Smooth muscle cell (in vitro differentiated cells): ENCODE measurements around the gene IL26. TPM values are rescaled to one million over a fixed set of nuclear protein-coding genes. Genes with fewer than 3 reads are reported as not detected.

Experiments used
- DNase-seq: peaks from one replicate; lab custom pipeline; 2025; ENCODE audit not compliant: unreplicated experiment; lab: John Stamatoyannopoulos, UW
- H2AFZ ChIP-seq: fragments of 200-600 bp; sonication (generic); 2 replicates; pipeline ENCODE4 v1.6.0; 2016; ENCODE audit warnings: antibody characterized with exemption, low read depth, mild to moderate bottlenecking
- H3F3A ChIP-seq: fragments of 200-600 bp; sonication (generic); 2 replicates; pipeline ENCODE4 v1.6.0; 2017; ENCODE audit warnings: antibody characterized with exemption, low read depth
- H3K27ac ChIP-seq: fragments of 200-600 bp; sonication (generic); 2 replicates; pipeline ENCODE4 v1.5.1; 2016; ENCODE audit warnings: low read depth, mild to moderate bottlenecking
- H3K27me3 ChIP-seq: fragments of 200-600 bp; sonication (generic); 2 replicates; pipeline ENCODE4 v1.6.1; 2016; ENCODE audit warnings: low read depth, mild to moderate bottlenecking
- H3K36me3 ChIP-seq: fragments of 200-600 bp; sonication (generic); 2 replicates; pipeline ENCODE4 v1.5.1; 2016; ENCODE audit warnings: low read depth
- H3K4me1 ChIP-seq: fragments of 200-600 bp; sonication (generic); 2 replicates; pipeline ENCODE4 v1.5.1; 2016; ENCODE audit warnings: low read depth
- H3K4me2 ChIP-seq: fragments of 200-600 bp; sonication (generic); 2 replicates; pipeline ENCODE4 v1.6.0; 2016; ENCODE audit warnings: mild to moderate bottlenecking
- H3K4me3 ChIP-seq: fragments of 200-600 bp; sonication (generic); 2 replicates; pipeline ENCODE4 v1.5.1; 2016; ENCODE audit warnings: mild to moderate bottlenecking
- H3K79me2 ChIP-seq: fragments of 200-600 bp; sonication (generic); 2 replicates; pipeline ENCODE4 v1.6.0; 2016; ENCODE audit warnings: low read depth, mild to moderate bottlenecking
- H3K9ac ChIP-seq: fragments of 200-600 bp; sonication (generic); 2 replicates; pipeline ENCODE4 v1.6.0; 2016; ENCODE audit warnings: low read depth
- H3K9me3 ChIP-seq: fragments of 200-600 bp; sonication (generic); replicated peaks from 2 replicates; pipeline ENCODE4 v1.5.1; 2016; ENCODE audit warnings: low read depth
- H4K20me1 ChIP-seq: fragments of 200-600 bp; sonication (generic); 2 replicates; pipeline ENCODE4 v1.6.0; 2016; ENCODE audit warnings: low read depth
- CTCF ChIP-seq: fragments of 200-600 bp; sonication (generic); IDR thresholded peaks from 2 replicates; pipeline ENCODE4 v1.5.1; 2017; ENCODE audit warnings: borderline replicate concordance, mild to moderate bottlenecking, antibody characterized with exemption; ENCODE audit not compliant: insufficient read depth, poor library complexity, severe bottlenecking
- WGBS: methylation state at CpG from one replicate; pipeline ENCODE4 v1.1.7; 2016; ENCODE audit warnings: low lambda C conversion rate; 5-methylcytosine and 5-hydroxymethylcytosine counted together
- polyA plus RNA-seq: library from polyadenylated mRNA; unstranded; fragments of >200 nt; fragmentation: Nextera tagmentation; extraction: Ambion mirVana; gene quantifications from 2 replicates; pipeline ENCODE4 v1.2.1, GENCODE V29; 2016
- total RNA-seq: library from RNA; depleted of rRNA; stranded (reverse); fragments of >200 nt; gene quantifications from 2 replicates; pipeline ENCODE4 v1.2.3, GENCODE V29; 2014

IL26 gene
- total and polyA plus RNA-seq, 2 experiments from 2014 or later, result not detected

GRCh38 chr12:68259318-68259940 is 33.8 kb upstream of the IL26 start:
- Histone ChIP-seq H3K79me2 (no peaks in the 10 kb centered on the region), H3K36me3 (no peaks in the 10 kb centered on the region), H3K4me3 (no peak overlapping the region), H2AFZ (no peak overlapping the region), H3F3A (no peaks in the 10 kb centered on the region), H3K27ac (peak overlapping the region; percentile 70), H3K27me3 (no peaks in the 10 kb centered on the region), H3K9me3 (no peaks in the 10 kb centered on the region), H4K20me1 (no peaks in the 10 kb centered on the region), H3K9ac (no peak overlapping the region), H3K4me1 (peaks cover 10% of the 10 kb centered on the region), H3K4me2 (peak overlapping the region; percentile 52)
- no peak for DNase-seq
- WGBS, result 29% methylated on average over 3 of the region's 3 CpGs
- TF ChIP-seq CTCF, result no peak

DNA sequence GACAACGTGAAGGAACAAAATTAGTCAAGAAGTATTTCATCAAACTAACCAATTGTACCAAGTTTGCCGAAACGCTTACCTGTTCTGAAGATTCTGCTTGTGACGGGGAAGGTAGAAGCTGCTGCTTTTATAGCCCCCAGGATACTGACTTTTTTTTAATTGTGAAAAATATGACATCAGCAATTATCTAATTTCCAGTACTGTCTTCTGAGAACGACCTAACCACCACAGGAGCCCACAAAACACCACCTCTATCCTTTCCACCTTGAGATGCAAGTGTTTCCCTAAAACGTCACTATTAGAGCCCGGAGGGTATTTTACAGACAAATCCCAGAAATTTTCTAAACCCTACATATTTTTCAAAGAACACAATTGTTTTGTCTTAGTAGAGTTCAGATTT is 27.9 kb upstream of the IL26 start, which contains the start of gene IL22:
IL22 (minus strand) TSS at position 101 of the 400 bp plus-strand sequence. CDS start 156 bp downstream, outside the sequence.
- Histone ChIP-seq H3K27me3 (no peaks in the 10 kb centered on the region), H3K4me3 (no peak within 1 kb of the TSS), H3K36me3 (no peaks in the 10 kb centered on the region), H3K9ac (no peak within 1 kb of the TSS), H3K79me2 (no peaks in the 10 kb centered on the region), H3F3A (no peaks in the 10 kb centered on the region), H3K9me3 (no peaks in the 10 kb centered on the region), H4K20me1 (no peaks in the 10 kb centered on the region), H3K27ac (no peak within 1 kb of the TSS), H2AFZ (no peak within 1 kb of the TSS), H3K4me1 (peaks cover 12% of the 10 kb centered on the region), H3K4me2 (no peak within 1 kb of the TSS)
- TF ChIP-seq CTCF, result no peak
- WGBS, result 93% methylated on average over 7 of the region's 7 CpGs
- DNase-seq, result no peak

DNA sequence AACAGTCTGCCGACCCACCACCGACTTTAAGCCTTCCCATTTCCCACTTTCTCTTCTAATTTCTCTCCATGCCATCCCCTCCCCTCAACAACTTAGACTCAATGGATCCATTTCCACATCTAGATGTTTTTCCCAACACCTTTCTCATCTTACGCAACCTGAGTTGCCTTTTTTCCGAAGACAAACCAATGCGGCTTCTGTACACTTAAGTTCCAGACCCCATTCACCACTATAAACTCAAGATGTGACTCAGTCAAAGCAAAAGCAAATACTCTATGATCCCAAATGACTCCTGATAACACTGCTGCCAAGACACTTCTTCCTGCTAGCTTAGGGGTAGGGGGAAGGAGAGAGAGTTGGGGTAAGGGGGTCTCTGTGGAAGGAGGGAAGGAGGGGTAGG is 26.5 kb upstream of the IL26 start:
- Histone ChIP-seq H3K27me3 (no peaks in the 10 kb centered on the region), H3K79me2 (no peaks in the 10 kb centered on the region), H3K27ac (no peak overlapping the region), H3F3A (no peaks in the 10 kb centered on the region), H3K9ac (no peak overlapping the region), H3K4me3 (no peak overlapping the region), H2AFZ (no peak overlapping the region), H4K20me1 (no peaks in the 10 kb centered on the region), H3K36me3 (no peaks in the 10 kb centered on the region), H3K4me2 (no peak overlapping the region), H3K4me1 (peaks cover 12% of the 10 kb centered on the region), H3K9me3 (no peaks in the 10 kb centered on the region)
- DNase-seq, result no peak
- 77% methylated on average over 5 of the region's 5 CpGs for WGBS
- TF ChIP-seq CTCF, result no peak

GRCh38 chr12:68250454-68250853 is 24.8 kb upstream of the IL26 start:
- WGBS, result 74% methylated on average over 3 of the region's 3 CpGs
- no peaks in the 10 kb centered on the region for H3K27me3 ChIP-seq
- no peak overlapping the region for H3K27ac ChIP-seq
- H4K20me1 ChIP-seq, result no peaks in the 10 kb centered on the region
- H3K4me3 ChIP-seq, result no peak overlapping the region
- no peak for DNase-seq
- no peak overlapping the region for H3K4me2 ChIP-seq
- no peak overlapping the region for H2AFZ ChIP-seq
- H3F3A ChIP-seq, result peaks cover 5% of the 10 kb centered on the region
- peaks cover 22% of the 10 kb centered on the region for H3K4me1 ChIP-seq
- TF ChIP-seq CTCF, result no peak
- no peaks in the 10 kb centered on the region for H3K79me2 ChIP-seq
- H3K36me3 ChIP-seq, result no peaks in the 10 kb centered on the region
- no peak overlapping the region for H3K9ac ChIP-seq
- H3K9me3 ChIP-seq, result no peaks in the 10 kb centered on the region
